ENCODE results near the gene MRPS27.

DNA sequence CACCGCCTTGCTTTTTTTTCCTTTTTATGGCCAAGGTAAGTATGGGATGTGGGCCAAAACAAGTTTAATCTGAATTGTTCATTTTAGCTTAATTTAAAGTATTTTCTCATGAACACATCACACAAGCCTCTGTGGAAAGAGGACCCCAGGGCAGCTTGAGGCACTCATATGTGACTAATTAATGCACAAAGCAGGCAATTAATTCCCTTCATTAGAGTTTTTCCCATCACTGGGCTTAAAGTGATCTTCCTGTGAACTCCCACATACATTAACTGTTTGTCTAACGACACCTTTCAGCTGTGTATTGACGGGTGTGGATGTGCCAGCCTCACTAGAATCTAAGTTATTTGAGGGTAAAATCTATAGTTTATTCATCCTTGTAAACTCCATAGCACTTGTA lies 103.3 kb downstream of the MRPS27 start:
- no peak for TF ChIP-seq CTCF (IDR thresholded peaks at IDR 0.05; ENCODE audit: insufficient read depth, low read depth, low read length)
- no peak for TF ChIP-seq EZH2 (IDR thresholded peaks at IDR 0.05; ENCODE audit: insufficient read depth, low read length)
